Ovary (tissue), 3 donors: ENCODE data around the gene TECPR2.

Source experiments
- CTCF ChIP-seq, 3 donors: fragments of 450-650 bp in 2 of 3; fragments of 200-600 bp in 1 of 3; IDR thresholded peaks; one replicate each; pipeline versions ENCODE4 v1.5.1 to v1.8.0; 2016 to 2022; ENCODE audit warnings: antibody characterized with exemption in 3 of 3, mild to moderate bottlenecking in 1 of 3
- POLR2A ChIP-seq: fragments of 450-650 bp; IDR thresholded peaks from one replicate; pipeline ENCODE4 v1.6.1; 2017; ENCODE audit warnings: antibody characterized with exemption, mild to moderate bottlenecking, moderate library complexity
- donor health status: DM: no; HTN: no; CAD: no.

DNA sequence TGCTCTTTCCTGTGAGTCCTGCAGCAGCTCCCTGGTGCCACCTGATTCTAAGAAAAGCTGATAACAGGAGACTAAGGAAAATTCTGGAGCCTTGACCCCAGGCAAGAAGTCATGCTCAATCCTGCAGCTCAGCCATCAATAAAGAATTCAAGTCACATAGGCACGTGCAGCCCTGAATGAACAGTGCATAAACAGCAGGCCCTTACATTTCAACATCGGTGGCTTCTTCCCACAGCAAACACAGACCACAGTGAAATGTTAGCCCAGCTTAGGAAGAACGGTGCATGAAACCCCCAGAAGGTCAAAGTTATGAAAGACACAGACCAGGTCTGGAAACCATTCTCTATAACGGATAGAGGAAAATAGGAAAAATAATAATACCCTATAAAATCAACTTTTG is 10.5 kb upstream of the TECPR2 start:
- TF ChIP-seq CTCF (IDR thresholded peaks at IDR 0.05) (no peak), POLR2A (no peak)
